ENCODE data around the gene MYO18B. TPM values are rescaled to one million over a fixed set of nuclear protein-coding genes. Genes with fewer than 3 reads are reported as not detected.

MYO18B gene
- total RNA-seq, 1 experiment from 2014 or later = not detected

GRCh38 chr22:25697978-25698377 lies 44.0 kb upstream of the MYO18B start:
- Histone ChIP-seq H3K9ac (ENCODE audit: low read length) (no peak overlapping the region), H3F3A (ENCODE audit: low read length, unreplicated experiment) (no peaks in the 10 kb centered on the region), H3K4me3 (ENCODE audit: low read length) (no peak overlapping the region), H3K79me2 (ENCODE audit: low read length) (no peaks in the 10 kb centered on the region), H3K4me2 (ENCODE audit: low read length) (no peak overlapping the region), H3K9me2 (replicated peaks; ENCODE audit: low read length) (no peaks in the 10 kb centered on the region), H2AFZ (ENCODE audit: low read length) (no peak overlapping the region), H3K4me1 (ENCODE audit: insufficient read depth, low read length) (no peaks in the 10 kb centered on the region), H3K36me3 (ENCODE audit: low read depth, low read length) (no peaks in the 10 kb centered on the region), H4K20me1 (ENCODE audit: low read length) (no peaks in the 10 kb centered on the region), H3K27ac (ENCODE audit: low read length) (no peak overlapping the region), H3K9me3 (ENCODE audit: low read length) (no peaks in the 10 kb centered on the region), H3K27me3 (ENCODE audit: low read length) (peaks cover 49% of the 10 kb centered on the region)
- ChIA-PET CTCF (no interaction called here), POLR2A (ENCODE audit: unreplicated experiment) (no interaction called here)
- TF ChIP-seq CTCF (conservative IDR thresholded peaks at IDR 0.05; ENCODE audit: low read depth, low read length) (no peak), EZH2phosphoT487 (IDR thresholded peaks at IDR 0.05; ENCODE audit: borderline replicate concordance, low read length) (no peak), EZH2 (IDR thresholded peaks at IDR 0.05; ENCODE audit: low read length, unreplicated experiment) (no peak)
- no TSS peak for BruUV-seq (replicated peaks)
- intact Hi-C loops (cut with micrococcal nuclease) = no loop called here
- DNase-seq (no peak), ATAC-seq (no peak)

- CTCF ChIA-PET = no interaction called here
- no peak overlapping the region for H3K27ac ChIP-seq (ENCODE audit: low read length)
- TF ChIP-seq CTCF (conservative IDR thresholded peaks at IDR 0.05; ENCODE audit: low read depth, low read length) (no peak), EZH2phosphoT487 (IDR thresholded peaks at IDR 0.05; ENCODE audit: borderline replicate concordance, low read length) (no peak), EZH2 (IDR thresholded peaks at IDR 0.05; ENCODE audit: low read length, unreplicated experiment) (no peak)
Measured at GRCh38 chr22:25698461-25698860, 43.5 kb upstream of the MYO18B start.

GRCh38 chr22:25698978-25699377 lies 43.0 kb upstream of the MYO18B start:
- TF ChIP-seq CTCF (conservative IDR thresholded peaks at IDR 0.05; ENCODE audit: low read depth, low read length) = no peak
- no peak for TF ChIP-seq EZH2phosphoT487 (IDR thresholded peaks at IDR 0.05; ENCODE audit: borderline replicate concordance, low read length)
- TF ChIP-seq EZH2 (IDR thresholded peaks at IDR 0.05; ENCODE audit: low read length, unreplicated experiment) = no peak
- no peaks in the 10 kb centered on the region for H3F3A ChIP-seq (ENCODE audit: low read length, unreplicated experiment)
- ATAC-seq = no peak
- no peak overlapping the region for H2AFZ ChIP-seq (ENCODE audit: low read length)
- DNase-seq = no peak
- H3K36me3 ChIP-seq (ENCODE audit: low read depth, low read length) = no peaks in the 10 kb centered on the region
- H3K9me3 ChIP-seq (ENCODE audit: low read length) = no peaks in the 10 kb centered on the region
- intact Hi-C loops (cut with micrococcal nuclease) = no loop called here
- POLR2A ChIA-PET (ENCODE audit: unreplicated experiment) = no interaction called here
- H3K9ac ChIP-seq (ENCODE audit: low read length) = no peak overlapping the region
- H3K4me3 ChIP-seq (ENCODE audit: low read length) = no peak overlapping the region
- no peaks in the 10 kb centered on the region for H3K4me1 ChIP-seq (ENCODE audit: insufficient read depth, low read length)
- H3K27ac ChIP-seq (ENCODE audit: low read length) = no peak overlapping the region
- no TSS peak for BruUV-seq (replicated peaks)
- H4K20me1 ChIP-seq (ENCODE audit: low read length) = no peaks in the 10 kb centered on the region
- H3K27me3 ChIP-seq (ENCODE audit: low read length) = peaks cover 52% of the 10 kb centered on the region
- no peaks in the 10 kb centered on the region for H3K9me2 ChIP-seq (replicated peaks; ENCODE audit: low read length)
- H3K4me2 ChIP-seq (ENCODE audit: low read length) = no peak overlapping the region
- CTCF ChIA-PET = no interaction called here
- H3K79me2 ChIP-seq (ENCODE audit: low read length) = no peaks in the 10 kb centered on the region

More at GRCh38 chr22:25698461-25698860, 43.5 kb upstream of the MYO18B start:
- Histone ChIP-seq H3K9me2 (replicated peaks; ENCODE audit: low read length) (no peaks in the 10 kb centered on the region), H3K9me3 (ENCODE audit: low read length) (no peaks in the 10 kb centered on the region), H3K79me2 (ENCODE audit: low read length) (no peaks in the 10 kb centered on the region), H3K4me1 (ENCODE audit: insufficient read depth, low read length) (no peaks in the 10 kb centered on the region), H3K36me3 (ENCODE audit: low read depth, low read length) (no peaks in the 10 kb centered on the region), H4K20me1 (ENCODE audit: low read length) (no peaks in the 10 kb centered on the region), H3K4me3 (ENCODE audit: low read length) (no peak overlapping the region), H3K4me2 (ENCODE audit: low read length) (no peak overlapping the region), H3K27me3 (ENCODE audit: low read length) (peaks cover 48% of the 10 kb centered on the region), H2AFZ (ENCODE audit: low read length) (no peak overlapping the region), H3K9ac (ENCODE audit: low read length) (no peak overlapping the region), H3F3A (ENCODE audit: low read length, unreplicated experiment) (no peaks in the 10 kb centered on the region)
- POLR2A ChIA-PET (ENCODE audit: unreplicated experiment) = no interaction called here
- ATAC-seq (no peak), DNase-seq (no peak)
- BruUV-seq (replicated peaks) = no TSS peak
- intact Hi-C loops (cut with micrococcal nuclease) = no loop called here

All from PC-3 (cell line).